HG03135 (cell line): ENCODE measurements around the gene CPEB1.
A peak's percentile ranks its signal among the peaks of the same experiment; 100 is the strongest.
"Not testable (repeated sequence)": the region's sequence is repeated elsewhere in the genome, so short reads cannot be mapped to it uniquely, and the experiment has no call there.

ENCODE experiments used
- ATAC-seq: cut with Tn5 transposase; IDR thresholded peaks from one replicate; pipeline ENCODE4 v1.9.1; 2021; ENCODE audit warnings: mild to moderate bottlenecking, moderate library complexity; ENCODE audit not compliant: unreplicated experiment

CPEB1 gene

DNA sequence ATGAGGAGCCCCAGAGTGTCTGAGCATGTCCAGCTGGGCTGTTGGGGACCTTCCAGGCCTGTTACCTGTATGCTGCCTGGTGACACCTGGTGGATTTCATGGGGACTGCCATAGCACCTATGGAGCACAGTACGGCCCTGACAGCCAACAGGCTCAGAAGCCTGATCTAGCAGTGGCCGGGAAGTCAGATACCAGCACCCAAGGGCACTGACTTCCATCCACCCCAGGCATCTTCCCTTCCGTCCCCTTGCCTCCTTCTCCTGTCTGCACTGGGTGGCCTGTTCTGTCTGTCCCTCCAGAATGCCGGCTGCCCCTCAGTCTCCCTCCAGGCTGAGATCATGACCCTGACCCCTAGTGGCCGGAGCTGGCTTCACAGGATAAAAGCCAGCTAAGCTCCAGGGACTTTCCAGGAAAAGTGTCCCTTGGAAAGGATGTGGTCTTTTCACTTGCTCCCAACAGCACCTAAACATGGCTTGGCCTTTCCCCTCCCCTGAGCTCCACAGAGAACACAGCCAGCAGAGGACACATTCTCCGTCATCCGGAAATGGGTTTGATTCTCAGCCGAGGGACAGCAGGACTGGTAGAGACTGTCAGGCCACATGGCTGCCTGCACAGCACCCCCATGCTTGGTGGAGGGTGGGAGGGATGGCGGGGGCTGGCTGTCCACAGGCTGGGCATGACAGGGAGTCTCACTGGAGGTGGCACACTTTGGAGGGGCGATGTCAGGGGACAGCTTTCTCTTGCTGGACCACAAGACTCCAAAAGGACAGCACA, 116.4 kb downstream of the CPEB1 start:
- peak; percentile 94 for ATAC-seq

DNA sequence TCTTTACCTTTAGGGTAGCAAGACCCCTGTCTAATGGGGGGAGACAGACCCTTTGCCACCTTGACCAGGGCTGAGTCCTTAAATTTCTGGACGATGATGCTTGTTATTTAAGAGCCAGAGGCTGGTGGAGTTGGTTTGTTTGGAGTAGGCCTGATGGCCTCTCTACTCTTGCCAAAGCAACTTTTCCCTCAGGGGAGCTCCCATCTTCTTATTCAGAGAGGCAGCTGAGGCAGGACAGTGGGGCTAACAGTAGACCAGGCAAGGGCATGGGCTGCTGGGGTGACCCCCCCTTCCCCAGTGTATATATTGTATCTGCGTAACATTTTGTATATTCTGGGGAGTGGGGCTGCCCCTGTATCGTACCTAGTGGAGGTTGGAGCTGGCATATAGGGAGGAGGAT, 117.2 kb downstream of the CPEB1 start:
- no peak for ATAC-seq

DNA sequence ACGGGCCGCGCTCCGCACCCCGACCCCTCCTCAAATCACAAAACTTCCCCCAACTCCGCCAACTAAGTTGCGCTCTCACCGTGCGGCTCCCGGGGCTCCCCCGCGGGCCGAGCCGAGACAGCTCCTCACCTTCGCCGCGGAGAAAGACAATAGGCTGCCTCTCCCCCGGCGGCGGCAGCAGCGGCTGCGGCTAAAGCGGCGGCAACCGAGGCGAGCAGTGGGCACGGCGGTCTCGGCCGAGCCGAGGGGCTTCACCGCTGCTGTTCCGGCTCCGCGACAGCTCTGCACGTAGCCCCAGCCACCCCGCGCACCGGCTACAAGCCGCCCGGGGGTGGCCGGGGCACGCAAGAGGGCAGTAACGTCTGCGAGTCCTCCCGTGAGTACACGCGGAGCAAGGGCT, 133.6 kb downstream of the CPEB1 start:
- ATAC-seq: not testable (repeated sequence)

DNA sequence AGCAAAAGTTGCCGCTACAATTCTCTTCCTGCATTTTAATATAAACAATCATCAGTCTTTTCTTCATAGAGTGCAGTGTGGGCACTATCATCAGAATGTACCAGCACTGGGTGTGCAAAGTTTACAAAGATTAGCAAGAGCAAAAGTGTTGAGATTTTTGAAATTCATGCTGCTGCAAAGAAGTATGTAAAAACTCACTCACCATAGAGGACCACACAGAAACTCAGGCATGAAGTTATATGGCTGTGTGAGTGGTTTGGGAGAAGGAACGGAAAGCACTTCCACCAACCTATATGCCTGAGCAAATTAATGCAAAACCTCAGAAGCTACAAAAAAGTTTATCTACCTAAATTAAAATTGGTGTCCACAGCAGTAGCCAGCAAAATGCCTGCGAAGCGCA, 139.5 kb downstream of the CPEB1 start:
- ATAC-seq: not testable (repeated sequence)

DNA sequence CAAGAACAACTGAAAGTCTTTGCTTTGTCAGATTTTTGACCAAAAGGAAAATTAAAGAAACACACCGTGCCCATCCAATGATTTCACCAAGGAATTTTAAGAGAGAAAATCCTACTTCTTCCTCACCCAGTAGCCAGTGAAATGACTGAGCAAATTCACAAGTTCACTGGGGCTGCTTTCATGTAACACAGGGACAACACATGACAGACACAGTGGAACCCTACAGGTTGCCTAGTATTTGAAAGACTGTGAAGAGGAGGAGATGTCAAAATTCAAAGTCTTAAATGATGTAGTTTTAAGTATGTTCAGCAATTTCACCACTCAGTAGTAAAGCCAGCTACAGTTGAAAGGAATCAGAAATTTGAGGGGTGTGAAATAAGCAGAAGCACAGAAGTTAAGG, 140.1 kb downstream of the CPEB1 start:
- ATAC-seq: not testable (repeated sequence)

DNA sequence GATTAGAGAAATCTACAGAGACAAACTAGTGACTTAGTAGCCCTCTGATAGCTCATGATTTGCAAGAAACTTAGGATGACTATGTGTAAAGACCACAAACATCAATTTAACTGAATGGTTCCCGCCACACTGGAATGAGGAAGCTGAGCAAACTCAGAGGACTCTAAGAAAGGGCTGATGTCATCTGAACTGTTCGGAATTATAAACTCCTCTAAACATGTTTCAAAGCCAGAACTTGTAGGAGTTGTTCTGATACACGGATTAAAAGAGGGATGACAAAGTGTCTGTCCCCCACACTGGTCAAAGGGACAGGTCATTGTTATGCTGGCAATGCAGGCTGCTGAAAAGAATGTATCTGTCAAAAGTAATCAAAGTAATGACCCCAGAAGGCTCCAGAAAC, 141.3 kb downstream of the CPEB1 start:
- not testable (repeated sequence) for ATAC-seq

DNA sequence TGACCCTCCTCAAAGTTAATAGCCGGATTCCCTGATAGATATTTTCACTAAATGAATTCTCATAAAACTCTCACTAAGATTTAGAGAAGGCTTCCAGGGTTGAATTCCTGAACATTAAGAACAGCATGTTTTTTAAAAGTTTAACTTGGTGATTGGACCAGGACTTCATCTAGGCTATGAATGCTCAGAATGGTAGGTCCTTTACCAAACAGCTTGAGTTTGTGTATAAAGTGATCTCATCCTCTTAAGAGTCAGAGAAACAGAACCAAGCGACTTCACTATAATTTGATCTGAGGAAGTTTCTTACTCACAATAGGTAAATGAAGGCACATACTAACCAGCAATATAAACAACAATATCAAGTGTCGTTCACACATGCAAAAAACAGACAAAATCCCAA, 143.1 kb downstream of the CPEB1 start:
- ATAC-seq: not testable (repeated sequence)

DNA sequence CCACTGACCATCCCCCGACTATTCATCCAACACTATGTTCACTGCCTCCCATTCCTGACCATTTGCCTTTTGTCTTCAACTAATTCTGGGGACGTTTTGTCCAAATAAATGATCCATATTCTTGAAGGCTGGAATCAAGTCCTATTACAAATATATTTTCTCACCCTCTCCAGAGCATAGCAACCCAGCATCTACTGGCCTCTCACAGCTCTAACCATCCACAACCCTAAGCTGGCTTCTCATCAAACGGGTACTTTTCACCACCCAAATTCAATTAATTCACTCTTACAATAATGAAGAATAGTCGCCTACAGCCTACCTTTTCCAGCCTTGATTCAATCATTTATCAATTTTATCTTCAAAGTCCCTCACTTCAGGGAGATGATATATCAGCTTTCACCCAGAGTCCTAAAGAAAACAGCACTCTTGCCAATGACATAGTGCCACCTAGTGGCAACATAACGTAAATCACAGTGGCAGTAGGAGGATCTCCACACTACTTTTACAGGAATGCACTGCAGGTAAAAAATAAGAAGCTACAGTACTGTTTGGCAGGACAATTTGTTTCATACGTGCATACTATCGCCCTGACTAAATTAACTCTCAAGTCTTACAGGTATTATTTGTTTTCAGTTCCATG, 144.3 kb downstream of the CPEB1 start:
- ATAC-seq: not testable (repeated sequence)

DNA sequence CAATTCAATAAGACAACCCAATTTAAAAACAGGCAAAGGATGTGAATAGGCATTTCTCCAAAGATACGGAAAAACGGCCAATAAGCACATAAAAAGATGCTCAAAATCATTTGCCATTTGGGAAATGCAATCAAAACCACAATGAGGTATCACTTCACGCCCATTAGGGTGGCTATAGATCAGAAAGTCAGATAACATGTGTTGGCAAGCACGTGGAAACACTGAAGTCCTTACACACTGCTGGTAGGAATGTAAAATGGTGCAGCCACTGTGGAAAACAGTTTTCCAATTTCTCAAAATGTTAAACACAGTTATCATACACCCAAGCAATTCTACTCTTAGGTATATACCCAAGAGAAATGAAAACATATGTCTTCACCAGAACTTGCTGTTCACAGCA, 146.4 kb downstream of the CPEB1 start:
- ATAC-seq: not testable (repeated sequence)

DNA sequence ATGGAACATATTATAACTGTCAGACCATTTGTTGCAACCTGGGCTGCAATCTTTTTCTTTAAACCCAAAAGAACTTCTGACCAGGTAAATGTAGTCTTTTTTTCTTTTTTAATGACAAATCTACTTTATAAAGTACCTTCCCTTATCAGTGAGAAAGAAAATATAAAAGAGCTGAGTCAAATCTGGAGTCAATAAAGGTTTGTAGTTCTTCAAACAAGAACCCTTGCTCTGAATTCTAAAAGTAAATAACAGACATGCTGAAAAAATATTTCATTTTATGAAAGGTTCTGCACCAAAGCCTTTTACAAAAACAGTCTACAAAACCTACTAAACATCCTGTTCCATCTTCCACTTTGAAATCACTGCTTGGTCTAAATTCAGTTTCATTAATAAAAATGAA, 149.2 kb downstream of the CPEB1 start:
- not testable (repeated sequence) for ATAC-seq
